NCI-H187 treated with DMSO at 0.1 percent for 48 hours (cell line): Measurements from ENCODE around the gene NAP1L3.

ENCODE experiments used
- DNase-seq: peaks from one replicate; lab custom pipeline; 2025; lab: John Stamatoyannopoulos, UW

The NAP1L3 gene

DNA sequence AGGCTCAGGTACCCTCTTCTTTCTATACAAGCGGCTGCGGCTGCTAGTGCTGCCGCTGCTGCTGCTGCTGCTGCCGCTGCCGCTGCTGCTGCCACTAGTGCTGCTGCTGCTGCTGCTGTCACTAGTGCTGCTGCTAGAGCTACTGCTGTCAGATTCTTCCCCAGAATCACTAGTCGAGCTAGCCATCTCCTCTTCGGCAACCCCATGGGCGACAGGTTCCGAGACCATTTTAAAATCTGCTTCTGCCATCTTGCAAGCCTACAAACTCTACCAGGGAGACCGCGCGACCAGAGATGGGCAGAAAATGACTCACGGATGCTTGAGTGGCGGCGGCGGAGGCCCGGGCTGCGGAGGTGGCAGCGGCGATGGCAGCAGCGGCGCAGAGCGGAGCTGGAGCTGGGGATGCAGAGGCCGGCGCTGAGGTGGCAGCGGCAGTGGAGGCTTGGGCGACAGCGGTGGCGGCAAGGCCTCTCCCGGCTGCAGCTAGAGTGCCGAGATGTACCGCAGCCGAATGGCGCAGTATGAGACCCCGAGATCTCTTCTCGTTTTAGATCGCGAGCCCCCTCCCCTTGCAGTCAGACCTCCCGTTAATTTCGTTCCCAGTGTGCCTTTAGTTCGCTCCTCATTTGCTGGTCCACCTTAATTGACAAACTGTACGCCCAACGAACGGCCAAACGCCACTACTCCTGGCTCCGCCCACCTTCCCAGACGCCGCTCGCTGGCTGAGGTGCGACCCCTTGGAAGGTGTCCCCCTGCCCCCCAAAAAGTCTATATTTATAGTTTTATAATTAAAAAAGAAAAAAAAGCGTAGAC lies at the start of gene NAP1L3:
Gene NAP1L3 (minus strand): TSS at position 523 of the 813 bp plus-strand sequence. CDS start 274 bp downstream, at position 249.
- DNase-seq, result no peak

DNA sequence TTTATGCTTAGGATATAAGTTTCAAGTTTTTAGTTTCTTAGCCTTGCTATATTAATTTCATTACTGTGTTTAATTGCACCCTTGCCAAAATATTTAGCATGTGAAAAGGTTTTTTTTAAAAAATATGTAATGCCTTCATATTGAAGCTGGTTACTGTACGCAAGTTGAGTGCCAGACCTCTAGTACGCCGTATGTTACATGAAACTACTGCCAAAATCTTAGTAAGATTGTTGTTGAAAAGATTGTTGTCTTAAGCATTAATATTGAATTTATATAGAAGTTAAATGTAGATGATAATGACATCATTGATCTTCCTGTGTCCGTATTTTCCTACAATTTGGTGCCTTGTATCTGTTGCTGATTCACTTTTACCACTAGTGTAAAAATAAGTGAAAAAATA lies 37.7 kb upstream of the NAP1L3 start:
- no peak for DNase-seq

DNA sequence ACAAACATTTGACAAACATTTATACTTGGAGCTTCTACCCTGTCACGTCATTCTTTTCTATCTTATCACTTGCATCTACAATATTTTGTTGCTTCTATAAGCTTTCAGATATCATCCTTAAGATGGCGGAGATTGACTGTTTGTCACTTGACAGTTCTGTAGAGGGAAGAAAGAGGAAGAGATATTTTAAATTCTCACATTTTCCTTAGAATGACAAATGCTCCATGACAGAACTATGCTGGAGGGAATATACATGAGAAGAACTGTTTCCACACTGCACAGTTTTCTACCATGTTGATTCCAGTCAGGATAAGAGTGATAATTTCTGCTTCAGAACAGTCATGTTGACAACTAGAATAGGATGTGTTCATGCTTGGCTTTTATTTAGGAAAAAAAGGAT lies 30.3 kb upstream of the NAP1L3 start:
- no peak for DNase-seq

DNA sequence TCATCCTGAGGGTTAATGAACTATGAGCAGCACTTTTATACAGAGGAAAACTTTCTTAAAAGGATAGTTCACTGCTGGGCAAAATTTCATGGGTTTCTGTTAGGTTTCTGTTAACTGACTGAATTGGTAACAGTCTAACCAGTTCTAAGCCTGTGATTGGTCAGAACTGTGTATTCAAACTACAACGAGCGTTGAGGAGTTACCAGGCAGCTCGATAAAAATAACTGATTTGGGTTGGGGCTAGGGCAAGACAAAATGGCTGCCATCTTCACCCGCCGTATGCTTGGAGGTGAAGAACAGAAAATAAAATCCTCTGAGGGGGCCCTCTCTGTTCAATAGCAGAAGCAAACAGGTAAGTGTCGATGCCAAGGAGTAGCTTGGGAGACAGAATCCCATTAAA lies 22.6 kb upstream of the NAP1L3 start:
- no peak for DNase-seq

- DNase-seq, result no peak
These were observed 492 bp upstream of the NAP1L3 start, which contains the start of gene FAM133A for GRCh38 chrX:93673869-93674271. TSS of gene FAM133A (plus strand) at chrX:93674206. CDS start at chrX:93709420, 35,214 bp downstream.

- DNase-seq, result no peak
These were observed 12.8 kb downstream of the NAP1L3 start for GRCh38 chrX:93660575-93660974.

- no peak for DNase-seq
These were observed 24.0 kb downstream of the NAP1L3 start for GRCh38 chrX:93649381-93649780.

DNA sequence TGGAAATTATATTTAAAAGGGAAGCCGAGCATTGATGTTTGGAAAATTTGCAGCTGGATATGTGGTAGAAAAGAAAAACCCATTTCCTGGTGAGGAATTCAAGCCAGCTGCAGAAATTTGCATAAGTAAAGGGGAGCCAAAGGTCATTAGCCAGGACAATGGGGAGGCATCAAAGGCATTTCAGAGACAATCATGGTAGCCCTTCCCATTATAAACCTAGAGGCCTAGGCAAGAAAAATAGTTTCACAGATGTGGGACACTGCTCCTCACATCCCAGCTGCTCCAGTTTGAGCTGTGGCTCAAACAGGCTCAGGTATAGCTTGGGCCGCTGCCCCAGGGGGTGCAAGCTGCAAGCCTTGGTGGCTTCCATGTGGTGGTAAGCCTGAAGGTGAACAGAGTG lies 35.8 kb downstream of the NAP1L3 start:
- no peak for DNase-seq
